NCI-H2227 treated with DMSO at 0.1 percent for 48 hours (cell line): ENCODE results near the gene SOX6.

Experiments
- DNase-seq: peaks from one replicate; lab custom pipeline; 2025; lab: John Stamatoyannopoulos, UW

Gene SOX6

GRCh38 chr11:15957234-15957633 lies 399.1 kb downstream of the SOX6 start:
- DNase-seq = no peak

GRCh38 chr11:15956302-15956701 lies 400.0 kb downstream of the SOX6 start:
- DNase-seq = no peak

GRCh38 chr11:15955595-15955994 lies 400.8 kb downstream of the SOX6 start:
- no peak for DNase-seq

- no peak for DNase-seq
Observed at GRCh38 chr11:15947681-15948648, 408.4 kb downstream of the SOX6 start.

- DNase-seq = no peak
Observed at GRCh38 chr11:15945726-15946125, 410.6 kb downstream of the SOX6 start.

GRCh38 chr11:15944460-15944859 lies 411.9 kb downstream of the SOX6 start:
- no peak for DNase-seq

- no peak for DNase-seq
Observed at GRCh38 chr11:15943418-15944197, 412.7 kb downstream of the SOX6 start.

GRCh38 chr11:15942936-15943335 lies 413.4 kb downstream of the SOX6 start:
- DNase-seq = no peak

GRCh38 chr11:15942126-15942525 lies 414.2 kb downstream of the SOX6 start:
- DNase-seq = no peak

GRCh38 chr11:15941206-15941770 lies 415.1 kb downstream of the SOX6 start:
- no peak for DNase-seq

GRCh38 chr11:15940462-15941205 lies 415.7 kb downstream of the SOX6 start:
- no peak for DNase-seq

GRCh38 chr11:15938983-15939382 lies 417.4 kb downstream of the SOX6 start:
- no peak for DNase-seq

- no peak for DNase-seq
Observed at GRCh38 chr11:15938121-15938611, 418.2 kb downstream of the SOX6 start.

- peak; percentile 67 for DNase-seq
Observed at GRCh38 chr11:15937601-15938120, 418.7 kb downstream of the SOX6 start.

GRCh38 chr11:15936011-15936410 lies 420.3 kb downstream of the SOX6 start:
- DNase-seq = no peak

- DNase-seq = no peak
Observed at GRCh38 chr11:15935373-15935772, 421.0 kb downstream of the SOX6 start.

GRCh38 chr11:15933886-15934625 lies 422.3 kb downstream of the SOX6 start:
- DNase-seq = no peak

- no peak for DNase-seq
Observed at GRCh38 chr11:15932417-15932816, 423.9 kb downstream of the SOX6 start.

GRCh38 chr11:15931497-15931896 lies 424.8 kb downstream of the SOX6 start:
- no peak for DNase-seq

GRCh38 chr11:15930442-15931025 lies 425.8 kb downstream of the SOX6 start:
- DNase-seq = no peak
